ENCODE measurements around the gene CRYGC. TPM values are rescaled to one million over a fixed set of nuclear protein-coding genes. Genes with fewer than 3 reads are reported as not detected.
"Not testable (repeated sequence)": the region's sequence is repeated elsewhere in the genome, so short reads cannot be mapped to it uniquely, and the experiment has no call there.

The CRYGC gene
- total RNA-seq, 1 experiment from 2014 or later, result not detected

DNA sequence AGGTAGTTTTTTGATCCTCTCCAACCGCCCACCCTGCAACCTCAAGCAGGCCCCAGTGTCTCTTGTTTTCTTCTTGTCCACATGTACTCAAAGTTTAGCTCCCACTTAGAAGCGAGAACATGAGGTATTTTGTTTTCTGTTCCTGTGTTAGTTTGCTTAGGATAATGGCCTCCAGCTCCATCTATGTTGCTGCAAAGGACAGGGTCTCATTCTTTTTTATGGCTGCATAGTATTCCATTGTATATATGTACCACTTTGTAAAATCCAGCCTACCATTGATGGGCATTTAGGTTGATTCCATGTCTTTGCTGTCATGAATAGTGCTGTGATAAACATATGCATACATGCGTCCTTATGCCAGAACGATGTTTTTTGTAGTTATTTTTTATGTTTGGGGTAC lies 2.5 kb downstream of the CRYGC start:
- TF ChIP-seq, protein P1, sequence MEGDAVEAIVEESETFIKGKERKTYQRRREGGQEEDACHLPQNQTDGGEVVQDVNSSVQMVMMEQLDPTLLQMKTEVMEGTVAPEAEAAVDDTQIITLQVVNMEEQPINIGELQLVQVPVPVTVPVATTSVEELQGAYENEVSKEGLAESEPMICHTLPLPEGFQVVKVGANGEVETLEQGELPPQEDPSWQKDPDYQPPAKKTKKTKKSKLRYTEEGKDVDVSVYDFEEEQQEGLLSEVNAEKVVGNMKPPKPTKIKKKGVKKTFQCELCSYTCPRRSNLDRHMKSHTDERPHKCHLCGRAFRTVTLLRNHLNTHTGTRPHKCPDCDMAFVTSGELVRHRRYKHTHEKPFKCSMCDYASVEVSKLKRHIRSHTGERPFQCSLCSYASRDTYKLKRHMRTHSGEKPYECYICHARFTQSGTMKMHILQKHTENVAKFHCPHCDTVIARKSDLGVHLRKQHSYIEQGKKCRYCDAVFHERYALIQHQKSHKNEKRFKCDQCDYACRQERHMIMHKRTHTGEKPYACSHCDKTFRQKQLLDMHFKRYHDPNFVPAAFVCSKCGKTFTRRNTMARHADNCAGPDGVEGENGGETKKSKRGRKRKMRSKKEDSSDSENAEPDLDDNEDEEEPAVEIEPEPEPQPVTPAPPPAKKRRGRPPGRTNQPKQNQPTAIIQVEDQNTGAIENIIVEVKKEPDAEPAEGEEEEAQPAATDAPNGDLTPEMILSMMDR (IDR thresholded peaks at IDR 0.05; ENCODE audit: unreplicated experiment), result no peak
- H3K27me3 Mint-ChIP-seq (ENCODE audit: unreplicated experiment), result no peaks in the 10 kb centered on the region
- no peaks in the 10 kb centered on the region for H3K9me3 Mint-ChIP-seq (ENCODE audit: low read depth, unreplicated experiment)
- CTCF ChIA-PET, result no interaction called here
- H3K27ac Mint-ChIP-seq (ENCODE audit: unreplicated experiment), result no peak overlapping the region
- H3K4me3 Mint-ChIP-seq (ENCODE audit: low read depth, unreplicated experiment), result no peak overlapping the region
- DNase-seq, result no peak
- intact Hi-C loops (cut with micrococcal nuclease; ENCODE audit: unreplicated experiment), result no loop called here
- H3K36me3 Mint-ChIP-seq (ENCODE audit: insufficient read depth, unreplicated experiment), result no peaks in the 10 kb centered on the region
- BruUV-seq (replicated peaks), result no TSS peak
- peaks cover 11% of the 10 kb centered on the region for H3K4me1 Mint-ChIP-seq (ENCODE audit: low read depth, unreplicated experiment)

DNA sequence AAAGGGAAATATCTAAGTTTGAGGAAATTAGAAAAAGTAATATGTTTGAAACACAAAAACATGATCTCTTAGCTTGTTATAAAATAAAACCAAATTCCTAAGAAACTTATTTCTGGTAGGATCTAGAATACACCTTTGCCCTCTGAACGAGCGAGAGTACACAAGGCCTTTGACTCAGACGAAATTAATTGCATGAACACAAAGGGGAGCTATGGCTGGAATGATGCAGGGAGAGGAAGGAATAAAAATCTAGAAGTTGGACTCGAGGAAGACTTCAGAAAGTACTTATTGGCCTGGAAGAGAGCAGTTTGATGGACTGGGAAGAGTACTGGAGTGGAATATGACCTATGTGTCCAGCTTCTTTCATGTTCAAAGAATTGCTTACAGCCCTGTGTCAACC lies 4.4 kb downstream of the CRYGC start:
- no peak overlapping the region for H3K27ac Mint-ChIP-seq (ENCODE audit: unreplicated experiment)
- intact Hi-C loops (cut with micrococcal nuclease; ENCODE audit: unreplicated experiment), result no loop called here
- H3K4me1 Mint-ChIP-seq (ENCODE audit: low read depth, unreplicated experiment), result peaks cover 5% of the 10 kb centered on the region
- no peaks in the 10 kb centered on the region for H3K27me3 Mint-ChIP-seq (ENCODE audit: unreplicated experiment)
- DNase-seq, result no peak
- H3K9me3 Mint-ChIP-seq (ENCODE audit: low read depth, unreplicated experiment), result no peaks in the 10 kb centered on the region
- TF ChIP-seq, protein P1 (IDR thresholded peaks at IDR 0.05; ENCODE audit: unreplicated experiment), result no peak
- no peak overlapping the region for H3K4me3 Mint-ChIP-seq (ENCODE audit: low read depth, unreplicated experiment)
- H3K36me3 Mint-ChIP-seq (ENCODE audit: insufficient read depth, unreplicated experiment), result no peaks in the 10 kb centered on the region
- CTCF ChIA-PET, result interaction anchor here (0.7 kb wide), 2 partner anchors 1166 to 1330 kb away, joined by 3 read pairs; no protein-coding TSS in a partner anchor
- BruUV-seq (replicated peaks), result no TSS peak

DNA sequence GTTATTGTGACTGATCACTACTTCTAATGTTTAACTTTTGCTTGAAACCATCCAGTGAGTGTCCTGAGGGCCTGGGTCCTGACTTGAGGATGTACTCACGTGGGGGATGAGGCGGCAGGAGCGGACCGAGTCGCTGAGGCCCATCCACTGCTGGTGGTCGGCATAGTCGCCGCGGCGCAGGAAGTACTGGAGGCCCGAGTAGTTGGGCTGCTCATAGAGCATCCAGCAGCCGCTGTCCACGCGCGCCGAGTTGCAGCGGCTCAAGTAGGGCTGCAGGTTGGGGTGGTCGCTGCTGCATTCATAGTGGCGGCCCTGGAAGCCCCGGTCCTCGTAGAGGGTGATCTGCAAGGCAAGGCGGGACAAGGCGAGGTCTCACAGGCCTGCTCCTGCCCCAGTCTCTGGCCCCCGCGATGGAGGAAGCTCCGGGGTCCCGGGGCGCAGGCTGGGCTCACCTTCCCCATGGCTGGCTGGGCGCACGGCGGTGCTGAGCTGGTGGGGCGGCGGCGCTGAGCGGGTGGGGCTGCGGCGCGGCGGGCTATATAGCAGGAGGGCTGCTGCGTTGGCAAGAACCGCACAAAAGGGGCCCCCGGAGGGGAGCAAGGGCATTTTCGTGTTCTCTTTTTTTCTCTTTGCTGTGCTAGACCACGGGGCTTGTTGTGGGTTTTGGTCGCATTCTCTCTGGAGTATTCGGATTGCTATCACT lies 5.5 kb downstream of the CRYGC start, which contains the start of gene CRYGD:
CRYGD (minus strand) TSS at position 512 of the 703 bp plus-strand sequence; CDS start at position 461, 51 bp downstream.
- intact Hi-C loops (cut with micrococcal nuclease; ENCODE audit: unreplicated experiment); H3K4me3 Mint-ChIP-seq (ENCODE audit: low read depth, unreplicated experiment); H3K9me3 Mint-ChIP-seq (ENCODE audit: low read depth, unreplicated experiment); H3K4me1 Mint-ChIP-seq (ENCODE audit: low read depth, unreplicated experiment); H3K27me3 Mint-ChIP-seq (ENCODE audit: unreplicated experiment); H3K27ac Mint-ChIP-seq (ENCODE audit: unreplicated experiment); BruUV-seq (replicated peaks); DNase-seq; H3K36me3 Mint-ChIP-seq (ENCODE audit: insufficient read depth, unreplicated experiment): not testable (repeated sequence)
- CTCF ChIA-PET, result interaction anchor here (0.6 kb wide), 1 partner anchor 52 kb away, joined by 5 read pairs; no protein-coding TSS in a partner anchor

DNA sequence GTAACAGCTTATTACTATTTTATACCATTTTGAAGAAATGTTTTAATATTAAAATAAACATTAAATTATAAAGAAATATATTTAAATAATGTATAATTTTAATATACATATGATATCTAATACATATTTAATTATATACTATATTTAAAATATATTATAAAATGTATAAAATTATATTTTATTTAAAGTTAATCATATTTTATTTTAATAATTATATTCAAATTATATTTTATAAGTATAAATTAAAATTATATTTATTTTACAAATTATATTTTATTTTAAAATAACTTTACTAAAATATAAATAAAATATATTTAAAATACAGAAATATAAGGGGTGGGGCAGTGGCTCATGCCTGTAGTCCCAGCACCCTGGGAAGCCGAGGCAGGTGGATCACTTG lies 7.4 kb downstream of the CRYGC start:
- H3K27ac Mint-ChIP-seq (ENCODE audit: unreplicated experiment), result no peak overlapping the region
- no peak for DNase-seq
- no peaks in the 10 kb centered on the region for H3K27me3 Mint-ChIP-seq (ENCODE audit: unreplicated experiment)
- H3K4me3 Mint-ChIP-seq (ENCODE audit: low read depth, unreplicated experiment), result no peak overlapping the region
- CTCF ChIA-PET, result interaction anchor here (0.6 kb wide), 1 partner anchor 51 kb away, joined by 5 read pairs; no protein-coding TSS in a partner anchor
- TF ChIP-seq, protein P1 (IDR thresholded peaks at IDR 0.05; ENCODE audit: unreplicated experiment), result no peak
- H3K4me1 Mint-ChIP-seq (ENCODE audit: low read depth, unreplicated experiment), result no peaks in the 10 kb centered on the region
- no peaks in the 10 kb centered on the region for H3K9me3 Mint-ChIP-seq (ENCODE audit: low read depth, unreplicated experiment)
- no peaks in the 10 kb centered on the region for H3K36me3 Mint-ChIP-seq (ENCODE audit: insufficient read depth, unreplicated experiment)
- intact Hi-C loops (cut with micrococcal nuclease; ENCODE audit: unreplicated experiment), result no loop called here
- BruUV-seq (replicated peaks), result no TSS peak

DNA sequence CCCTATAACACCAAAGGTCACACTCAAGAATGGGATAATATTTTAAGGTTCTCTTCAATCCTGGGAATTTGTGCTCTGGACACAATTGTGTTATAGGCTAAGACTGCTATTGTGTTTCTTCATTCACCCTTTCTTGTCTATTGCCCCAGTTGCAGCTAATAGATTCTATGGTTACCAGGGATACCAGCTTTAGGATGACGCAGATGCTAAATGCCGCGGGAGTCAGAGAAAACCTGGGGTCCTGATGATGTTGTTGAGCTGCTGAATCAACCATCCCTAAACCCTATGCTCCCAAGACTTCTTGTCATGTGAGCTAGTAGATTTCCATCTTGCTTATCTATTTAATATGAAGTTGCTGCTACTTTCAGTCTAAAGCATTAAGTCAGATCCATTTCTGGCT lies 10.7 kb downstream of the CRYGC start:
- Mint-ChIP-seq H3K4me1 (ENCODE audit: low read depth, unreplicated experiment) (no peaks in the 10 kb centered on the region), H3K36me3 (ENCODE audit: insufficient read depth, unreplicated experiment) (no peaks in the 10 kb centered on the region), H3K4me3 (ENCODE audit: low read depth, unreplicated experiment) (no peak overlapping the region), H3K27me3 (ENCODE audit: unreplicated experiment) (no peaks in the 10 kb centered on the region), H3K9me3 (ENCODE audit: low read depth, unreplicated experiment) (no peaks in the 10 kb centered on the region), H3K27ac (ENCODE audit: unreplicated experiment) (no peak overlapping the region)
- TF ChIP-seq, protein P1 (IDR thresholded peaks at IDR 0.05; ENCODE audit: unreplicated experiment), result no peak
- no peak for DNase-seq
- intact Hi-C loops (cut with micrococcal nuclease; ENCODE audit: unreplicated experiment), result no loop called here
- CTCF ChIA-PET, result interaction anchor here (1.1 kb wide), 1 partner anchor 16 kb away, joined by 3 read pairs; no protein-coding TSS in a partner anchor
- no TSS peak for BruUV-seq (replicated peaks)

DNA sequence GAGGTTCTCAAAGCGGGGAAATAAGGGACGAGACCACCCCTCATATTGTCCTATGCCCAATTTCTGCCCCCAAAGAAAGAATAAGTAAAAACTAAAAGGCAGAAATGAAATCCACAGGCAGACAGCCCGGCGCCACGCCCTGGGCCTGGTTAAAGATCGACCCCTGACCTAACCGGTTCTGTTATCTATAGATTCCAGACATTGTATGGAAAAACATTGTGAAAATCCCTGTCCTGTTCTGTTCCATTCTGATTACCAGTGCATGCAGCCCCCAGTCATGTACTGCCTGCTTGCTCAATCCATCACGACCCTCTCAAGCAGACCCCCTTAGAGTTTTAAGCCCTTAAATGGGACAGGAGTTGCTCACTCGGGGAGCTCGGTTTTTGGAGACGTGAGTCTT lies 12.2 kb downstream of the CRYGC start:
- H3K4me1 Mint-ChIP-seq (ENCODE audit: low read depth, unreplicated experiment); intact Hi-C loops (cut with micrococcal nuclease; ENCODE audit: unreplicated experiment); H3K4me3 Mint-ChIP-seq (ENCODE audit: low read depth, unreplicated experiment); DNase-seq; CTCF ChIA-PET; H3K36me3 Mint-ChIP-seq (ENCODE audit: insufficient read depth, unreplicated experiment); H3K9me3 Mint-ChIP-seq (ENCODE audit: low read depth, unreplicated experiment); H3K27ac Mint-ChIP-seq (ENCODE audit: unreplicated experiment); BruUV-seq (replicated peaks); H3K27me3 Mint-ChIP-seq (ENCODE audit: unreplicated experiment): not testable (repeated sequence)

All from Calu3 (cell line).